ENCODE data around the gene CHFR. TPM values are rescaled to one million over a fixed set of nuclear protein-coding genes. Genes with fewer than 3 reads are reported as not detected.

The CHFR gene
- total and polyA plus RNA-seq, 12 donors = 14.9 to 54.4 (median 26.6) TPM

GRCh38 chr12:132842449-132843045, 44.9 kb downstream of the CHFR start:
- Histone ChIP-seq H3K4me1 (replicated peaks in 1 of 2) (no peaks in the 10 kb centered on the region), H3K4me3 (no peak overlapping the region), H3K9me3 (replicated peaks in 1 of 3) (no peaks in the 10 kb centered on the region), H3K27me3 (no peaks in the 10 kb centered on the region), H3K36me3 (replicated peaks in 1 of 2) (peaks cover 0 to 64% of the 10 kb centered on the region in 2 donors), H3K27ac (no peak overlapping the region)
- intact Hi-C loops (cut with DNase I) = no loop called here
- WGBS, 4 donors = 83 to 91% (median 86%) methylated on average over 20 to 21 of the region's 21 CpGs
- no peak for TF ChIP-seq POLR2A (IDR thresholded peaks at IDR 0.05)
- TF ChIP-seq CTCF (IDR thresholded peaks at IDR 0.05) = no peak
- DNase-seq = no peak

GRCh38 chr12:132841151-132841550, 46.3 kb downstream of the CHFR start:
- Histone ChIP-seq H3K27ac (no peak overlapping the region), H3K4me1 (replicated peaks in 1 of 2) (no peaks in the 10 kb centered on the region), H3K9me3 (replicated peaks in 1 of 3) (no peaks in the 10 kb centered on the region), H3K4me3 (no peak overlapping the region), H3K27me3 (no peaks in the 10 kb centered on the region), H3K36me3 (replicated peaks in 1 of 2) (peaks cover 0 to 53% of the 10 kb centered on the region in 2 donors)
- TF ChIP-seq CTCF (IDR thresholded peaks at IDR 0.05) (no peak), POLR2A (IDR thresholded peaks at IDR 0.05) (no peak)
- WGBS, 4 donors = 93 to 98% (median 95%) methylated on average over 13 to 15 of the region's 15 CpGs
- no peak for DNase-seq
- intact Hi-C loops (cut with DNase I) = no loop called here

- intact Hi-C loops (cut with DNase I) = no loop called here
- no peak for DNase-seq
- Histone ChIP-seq H3K4me1 (replicated peaks in 1 of 2) (no peaks in the 10 kb centered on the region), H3K27ac (no peak overlapping the region), H3K9me3 (replicated peaks in 1 of 3) (no peaks in the 10 kb centered on the region), H3K36me3 (replicated peaks in 1 of 2) (peaks cover 0 to 48% of the 10 kb centered on the region in 2 donors), H3K4me3 (no peak overlapping the region), H3K27me3 (no peaks in the 10 kb centered on the region)
- 91 to 94% (median 92%) methylated on average over 20 of the region's 20 CpGs for WGBS, 4 donors
- TF ChIP-seq CTCF (IDR thresholded peaks at IDR 0.05) = no peak
- no peak for TF ChIP-seq POLR2A (IDR thresholded peaks at IDR 0.05)
Measured at GRCh38 chr12:132840536-132840935, 46.9 kb downstream of the CHFR start.

- TF ChIP-seq POLR2A (IDR thresholded peaks at IDR 0.05) (no peak), CTCF (IDR thresholded peaks at IDR 0.05) (no peak)
- H3K4me1 ChIP-seq (replicated peaks in 1 of 2) = no peaks in the 10 kb centered on the region
- H3K9me3 ChIP-seq (replicated peaks in 1 of 3) = no peaks in the 10 kb centered on the region
- intact Hi-C loops (cut with DNase I) = no loop called here
- no peaks in the 10 kb centered on the region for H3K27me3 ChIP-seq
- 80 to 90% (median 86%) methylated on average over 14 of the region's 14 CpGs for WGBS, 4 donors
- DNase-seq = no peak
- H3K27ac ChIP-seq = no peak overlapping the region
- peaks cover 0 to 42% of the 10 kb centered on the region in 2 donors for H3K36me3 ChIP-seq (replicated peaks in 1 of 2)
- no peak overlapping the region for H3K4me3 ChIP-seq
Measured at GRCh38 chr12:132839558-132840235, 47.7 kb downstream of the CHFR start.
